Activated T-helper 1 cell treated with anti-CD3 and anti-CD28 coated beads, Interleukin-2, amount 50 U/mL, for 16 hours (primary cell): ENCODE measurements around the gene CORO7.
"Not testable (repeated sequence)": the region's sequence is repeated elsewhere in the genome, so short reads cannot be mapped to it uniquely, and the experiment has no call there.

Experiments
- DNase-seq, 2 donors: peaks; one replicate each; pipeline ENCODE4 v3.0.0-alpha.2; 2020; ENCODE audit warnings: low read depth in 1 of 2, low spot score in 1 of 2

Gene CORO7

GRCh38 chr16:4402439-4403132, 13.8 kb downstream of the CORO7 start:
- peak; percentile 45 to 52 for DNase-seq

GRCh38 chr16:4401510-4401909, 14.9 kb downstream of the CORO7 start:
- no peak for DNase-seq

- no peak for DNase-seq
These were observed 15.3 kb downstream of the CORO7 start for GRCh38 chr16:4401094-4401501.

- no peak for DNase-seq
These were observed 17.2 kb downstream of the CORO7 start for GRCh38 chr16:4399001-4399730.

GRCh38 chr16:4395055-4395726, 21.2 kb downstream of the CORO7 start:
- no peak for DNase-seq

- DNase-seq: not testable (repeated sequence)
These were observed 22.5 kb downstream of the CORO7 start for GRCh38 chr16:4393850-4394249.

- no peak for DNase-seq
These were observed 23.2 kb downstream of the CORO7 start for GRCh38 chr16:4393240-4393600.

GRCh38 chr16:4392382-4393239, 23.8 kb downstream of the CORO7 start:
- no peak for DNase-seq

- DNase-seq: no peak
These were observed 24.6 kb downstream of the CORO7 start for GRCh38 chr16:4391631-4392381.

- DNase-seq: no peak
These were observed 25.8 kb downstream of the CORO7 start for GRCh38 chr16:4390266-4391260.

- DNase-seq: no peak
These were observed 27.1 kb downstream of the CORO7 start for GRCh38 chr16:4389051-4389955.

- no peak for DNase-seq
These were observed 27.9 kb downstream of the CORO7 start for GRCh38 chr16:4388271-4389021.

- DNase-seq: no peak
These were observed 28.6 kb downstream of the CORO7 start for GRCh38 chr16:4387781-4388180.

GRCh38 chr16:4386951-4387565, 29.3 kb downstream of the CORO7 start:
- DNase-seq: no peak

- no peak for DNase-seq
These were observed 30.0 kb downstream of the CORO7 start for GRCh38 chr16:4386451-4386805.

- no peak for DNase-seq
These were observed 30.5 kb downstream of the CORO7 start for GRCh38 chr16:4385789-4386450.
